GM21723 (cell line): Measurements from ENCODE around the gene TWIST2.

Source experiments
- ATAC-seq: cut with Tn5 transposase; IDR thresholded peaks from one replicate; pipeline ENCODE4 v1.9.1; 2021; ENCODE audit warnings: mild to moderate bottlenecking, moderate library complexity; ENCODE audit not compliant: unreplicated experiment

TWIST2 gene

GRCh38 chr2:238855891-238856580 lies 8.2 kb downstream of the TWIST2 start:
- no peak for ATAC-seq

DNA sequence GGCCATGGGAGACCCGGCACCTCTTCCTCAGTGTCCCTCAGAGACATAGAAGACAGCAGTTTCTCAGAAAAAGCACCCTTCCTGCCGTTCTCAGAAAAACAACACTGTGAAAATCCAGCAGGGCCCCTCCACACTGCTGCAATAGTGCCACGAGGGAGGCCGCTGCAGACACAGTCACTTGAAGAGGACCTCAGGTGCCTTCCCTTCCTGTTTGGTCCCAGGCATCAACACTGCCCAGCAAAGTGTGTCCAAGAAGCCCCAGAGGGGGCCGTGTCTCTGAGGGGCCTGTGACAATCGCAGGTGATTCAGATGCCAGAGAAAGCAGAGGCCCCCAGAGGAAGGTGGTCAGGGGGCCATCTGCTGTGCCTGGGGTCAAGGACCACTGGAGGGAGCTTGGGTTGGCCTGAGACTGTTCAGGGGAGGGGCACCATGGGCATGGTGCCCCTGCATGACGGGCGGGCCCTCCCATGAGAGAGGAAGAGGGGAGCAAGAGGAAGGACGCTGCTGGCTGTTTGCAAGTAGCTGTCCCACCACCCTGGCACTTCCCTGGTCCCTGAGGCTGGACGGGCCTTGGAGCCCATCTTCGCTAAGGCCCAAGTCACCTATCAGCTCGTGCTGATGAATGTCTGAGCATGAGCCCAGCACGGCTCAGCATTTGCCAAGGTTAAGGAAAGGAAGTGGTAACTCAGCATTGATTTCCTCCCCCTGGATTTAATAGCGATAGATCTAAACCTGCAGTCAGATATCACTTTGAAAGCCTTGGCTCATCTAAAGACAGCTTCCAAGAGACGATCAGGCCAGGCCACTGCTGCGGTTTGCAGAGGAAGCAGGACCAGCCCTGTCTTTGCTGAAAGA lies 9.1 kb downstream of the TWIST2 start:
- ATAC-seq: no peak

DNA sequence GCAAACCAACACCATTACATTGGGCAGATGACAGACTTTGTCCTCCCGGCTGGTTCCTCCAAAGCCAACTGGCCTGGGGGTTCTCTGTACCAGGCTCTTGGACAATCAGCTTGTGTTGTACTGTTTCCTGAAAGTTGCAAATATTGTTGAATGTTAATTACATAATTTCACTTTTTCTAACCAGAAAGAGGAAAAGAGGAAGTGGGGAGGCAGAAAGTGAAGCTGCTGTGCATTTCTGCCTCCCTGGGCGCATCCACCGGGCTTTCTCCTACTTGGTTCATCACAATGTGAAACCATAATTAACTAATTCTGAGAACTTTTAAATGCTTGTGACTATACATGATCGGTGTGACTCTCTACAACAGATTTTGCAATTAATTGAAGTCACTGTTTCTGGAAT lies 10.1 kb downstream of the TWIST2 start:
- ATAC-seq: no peak

GRCh38 chr2:238859636-238860347 lies 11.9 kb downstream of the TWIST2 start:
- no peak for ATAC-seq

DNA sequence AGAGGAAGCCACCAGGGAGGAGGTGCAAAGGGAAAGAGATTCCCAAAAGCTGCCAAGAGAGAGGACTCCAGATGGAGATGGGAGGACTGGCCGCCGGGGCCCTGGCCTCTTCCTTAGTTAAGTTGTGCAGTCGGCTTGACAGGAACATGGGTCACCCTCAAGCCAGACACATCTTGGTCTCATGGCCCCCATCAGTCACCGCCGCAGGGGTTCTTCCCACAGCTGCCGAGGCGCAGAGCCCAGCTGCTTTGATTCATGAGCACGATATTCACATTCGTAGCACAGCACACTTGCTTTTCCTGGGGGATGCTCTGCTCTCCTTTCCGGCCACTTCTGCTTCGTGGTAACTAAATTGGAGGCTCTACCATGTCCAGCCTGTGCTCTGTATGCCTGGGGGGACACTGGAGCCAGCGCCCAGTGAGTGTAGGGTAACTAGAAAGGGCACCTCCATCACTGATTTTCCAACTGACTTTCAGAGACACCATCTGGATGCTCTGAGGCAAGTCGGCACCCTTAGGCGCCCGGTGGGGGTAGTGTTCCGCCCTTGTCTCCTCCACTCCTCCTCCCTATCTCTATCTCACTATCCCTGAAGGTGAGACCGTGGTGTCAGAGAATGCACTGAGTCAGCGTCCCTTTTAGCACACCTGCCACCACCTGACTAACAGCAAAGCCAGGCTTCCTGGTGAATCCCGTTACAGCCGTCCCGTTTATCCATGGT lies 13.3 kb downstream of the TWIST2 start:
- no peak for ATAC-seq

DNA sequence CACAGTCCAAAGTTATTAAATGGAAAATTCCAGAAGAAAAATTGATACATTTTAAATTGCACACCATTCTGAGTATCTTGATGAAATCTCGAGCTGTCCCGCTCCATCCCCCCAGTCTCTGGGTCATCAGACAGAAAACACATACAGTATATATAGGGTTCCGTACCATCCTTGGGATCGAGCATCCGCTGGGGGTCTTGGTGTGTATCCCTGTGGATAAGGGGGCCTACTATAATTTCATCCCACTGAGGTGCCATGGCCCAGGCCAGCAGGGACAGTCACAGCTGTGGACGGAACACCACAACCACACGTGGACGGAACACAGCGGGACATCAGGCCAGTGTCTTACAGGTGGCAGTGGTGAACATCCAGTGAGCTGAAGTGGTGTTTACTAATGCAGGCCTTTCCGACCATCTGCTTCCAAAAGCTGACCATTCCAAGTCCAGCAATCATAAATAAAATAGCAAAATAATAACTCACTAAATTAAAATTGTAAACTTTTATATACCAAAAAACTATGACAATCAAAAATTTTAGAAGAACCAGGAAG lies 14.0 kb downstream of the TWIST2 start:
- ATAC-seq: no peak

DNA sequence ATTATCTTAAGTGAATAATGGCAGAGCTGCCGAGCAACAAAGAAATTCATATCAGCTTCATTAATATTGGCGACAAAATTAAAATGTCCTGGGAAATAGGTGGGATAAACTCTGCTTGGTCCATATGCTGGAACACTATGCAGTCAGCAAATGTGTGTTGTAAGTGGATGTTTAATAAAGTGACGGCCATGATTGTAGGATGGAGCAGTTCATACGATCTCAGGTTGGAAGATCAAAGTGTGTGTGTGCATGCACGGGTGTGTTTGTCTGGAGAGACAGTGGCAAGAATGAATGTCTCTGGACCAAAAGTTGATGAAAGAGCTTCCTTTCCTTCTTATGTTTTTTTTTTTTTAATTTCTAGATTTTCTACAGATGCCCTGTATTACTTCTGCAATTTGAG lies 14.8 kb downstream of the TWIST2 start:
- no peak for ATAC-seq

GRCh38 chr2:238863231-238863630 lies 15.3 kb downstream of the TWIST2 start:
- ATAC-seq: no peak

GRCh38 chr2:238863749-238864206 lies 15.9 kb downstream of the TWIST2 start:
- no peak for ATAC-seq

- ATAC-seq: no peak
These were observed 16.5 kb downstream of the TWIST2 start for GRCh38 chr2:238864207-238865014.

DNA sequence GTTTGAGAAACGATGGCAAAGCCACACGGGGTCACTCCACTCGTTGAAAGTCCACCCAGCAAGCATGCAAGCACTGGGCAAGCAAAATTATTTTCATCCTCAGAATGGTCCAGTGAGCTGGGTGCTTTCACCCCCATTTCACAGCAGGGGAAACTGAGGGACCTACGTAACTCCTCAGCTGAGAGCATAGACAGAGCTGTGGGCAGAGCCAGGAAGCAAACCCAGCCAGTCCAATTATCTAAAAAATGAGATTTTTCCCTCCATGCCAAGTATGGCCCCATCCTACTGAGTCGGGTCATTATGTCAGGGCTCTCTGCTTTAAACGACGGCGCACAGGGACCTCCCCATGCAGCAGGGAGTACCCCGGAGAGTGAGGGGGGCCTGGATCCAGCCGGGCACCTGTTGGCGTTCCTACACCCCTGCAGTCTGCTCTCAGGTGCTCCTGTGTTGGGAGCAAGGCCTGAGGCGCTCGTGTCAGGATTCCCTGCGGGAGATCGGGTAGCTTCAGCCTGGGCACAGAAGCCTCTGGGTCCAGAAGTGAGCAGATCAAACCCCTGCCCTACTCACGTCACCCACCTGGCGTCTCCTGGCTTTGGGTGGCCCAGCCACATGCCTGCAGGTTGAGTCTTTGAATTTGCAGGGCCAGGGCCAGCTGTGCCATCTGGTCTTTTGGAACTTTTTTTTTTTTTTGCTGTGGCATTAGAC lies 17.3 kb downstream of the TWIST2 start:
- no peak for ATAC-seq

GRCh38 chr2:238865744-238866355 lies 18.0 kb downstream of the TWIST2 start:
- ATAC-seq: no peak

GRCh38 chr2:238866656-238867277 lies 18.9 kb downstream of the TWIST2 start:
- no peak for ATAC-seq

DNA sequence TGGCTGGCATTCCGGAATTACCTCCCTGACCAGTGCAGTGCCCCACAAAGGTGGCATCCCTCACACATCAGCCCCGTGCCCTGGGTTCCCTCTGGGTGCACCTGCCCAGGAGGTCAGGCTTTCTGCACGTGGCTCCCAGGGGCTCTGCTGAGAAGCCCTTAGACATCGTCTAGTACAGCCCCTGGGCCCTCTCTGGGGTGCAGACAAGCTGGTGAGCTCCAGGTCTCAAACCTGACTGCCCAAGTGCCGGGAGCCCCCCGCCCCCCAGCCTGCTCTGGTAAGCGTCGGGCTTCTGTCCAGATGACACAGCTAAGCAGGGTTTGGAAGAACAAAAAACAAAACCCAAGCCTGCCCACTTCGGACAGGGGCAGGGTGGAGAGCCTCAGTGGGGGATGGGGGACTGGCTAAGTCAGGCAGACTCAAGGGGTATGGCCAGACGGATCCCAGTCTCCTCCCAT lies 20.2 kb downstream of the TWIST2 start:
- no peak for ATAC-seq

GRCh38 chr2:238868616-238869292 lies 20.9 kb downstream of the TWIST2 start:
- no peak for ATAC-seq

DNA sequence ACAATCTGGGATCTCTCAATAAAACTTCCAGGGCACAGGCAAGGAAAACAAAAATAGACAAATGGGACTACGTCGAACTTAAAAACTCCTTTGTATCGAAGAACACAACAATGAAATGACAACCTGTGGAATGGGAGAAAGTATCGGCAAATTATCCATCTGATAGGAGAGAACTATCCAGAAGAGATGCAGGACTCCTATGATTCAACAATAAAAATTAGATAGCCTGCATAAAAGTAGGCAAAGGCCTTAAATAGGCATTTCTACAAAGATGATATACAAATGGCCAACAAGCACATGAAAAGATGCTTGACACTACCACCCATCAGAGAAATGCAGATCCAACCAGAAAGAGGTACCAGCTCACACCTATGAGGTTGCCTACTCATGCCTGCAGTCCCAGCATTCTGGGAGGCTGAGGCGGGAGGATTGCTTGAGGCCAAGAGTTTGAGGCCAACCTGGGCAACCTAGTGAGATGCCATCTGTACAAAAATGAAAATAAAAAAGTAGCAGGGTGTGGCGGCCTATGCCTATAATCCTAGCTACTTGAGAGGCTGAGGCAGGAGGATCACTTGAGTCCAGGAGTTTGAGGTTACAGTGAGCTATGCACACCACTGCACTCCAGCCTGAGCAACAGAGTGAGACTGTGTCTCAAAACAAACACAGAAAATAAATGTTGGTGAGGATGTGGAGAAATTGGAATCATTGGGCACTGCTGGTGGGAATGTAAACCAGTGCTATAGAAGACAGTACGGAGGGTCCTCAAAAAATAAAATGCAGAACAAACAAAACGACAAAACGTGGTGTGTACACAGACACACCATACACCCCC lies 21.6 kb downstream of the TWIST2 start:
- ATAC-seq: no peak

- ATAC-seq: no peak
These were observed 22.4 kb downstream of the TWIST2 start for GRCh38 chr2:238870261-238870660.
